ENCODE measurements around the gene CALU.

The CALU gene

GRCh38 chr7:128724743-128725142 lies 14.4 kb upstream of the CALU start:
- no peak for DNase-seq (ENCODE audit: low read depth in 1 of 2, low spot score in 1 of 2)

- no peak for DNase-seq (ENCODE audit: low read depth in 1 of 2, low spot score in 1 of 2)
Measured at GRCh38 chr7:128725531-128725930, 13.6 kb upstream of the CALU start.

DNA sequence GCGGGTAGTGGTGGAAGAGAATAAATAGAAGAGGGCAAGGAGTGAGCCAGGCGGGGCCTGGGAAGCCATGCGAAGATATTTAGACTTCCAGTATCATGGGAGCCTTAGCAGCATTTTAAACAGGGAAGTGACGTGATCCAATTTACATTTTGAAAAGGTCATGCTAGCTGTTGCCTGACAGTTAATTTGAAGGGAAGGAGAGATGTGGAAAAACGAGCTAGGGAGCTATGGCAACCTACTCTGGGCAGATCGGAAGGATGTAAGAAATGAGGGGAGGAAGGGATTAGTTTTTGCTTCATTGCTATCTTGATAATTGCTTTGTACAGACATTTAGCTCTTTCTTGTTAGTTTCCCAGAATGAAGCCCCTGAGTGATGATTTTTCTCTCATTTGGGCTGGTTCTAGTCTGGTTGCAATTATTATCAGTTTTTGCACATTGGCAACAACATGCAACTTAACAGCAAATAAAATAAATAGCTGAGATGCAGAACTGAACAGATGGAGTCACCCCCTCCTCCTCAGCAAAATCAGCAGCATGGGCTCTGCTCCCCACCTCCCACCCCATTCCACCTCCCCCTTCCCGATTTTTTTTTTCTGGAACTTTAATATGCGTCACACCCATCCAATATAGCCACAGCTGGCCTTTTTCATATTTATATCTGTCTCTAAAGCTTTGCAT lies 13.0 kb upstream of the CALU start:
- DNase-seq (ENCODE audit: low read depth in 1 of 2, low spot score in 1 of 2): no peak

- DNase-seq (ENCODE audit: low read depth in 1 of 2, low spot score in 1 of 2): no peak
Measured at GRCh38 chr7:128726737-128727072, 12.5 kb upstream of the CALU start.

DNA sequence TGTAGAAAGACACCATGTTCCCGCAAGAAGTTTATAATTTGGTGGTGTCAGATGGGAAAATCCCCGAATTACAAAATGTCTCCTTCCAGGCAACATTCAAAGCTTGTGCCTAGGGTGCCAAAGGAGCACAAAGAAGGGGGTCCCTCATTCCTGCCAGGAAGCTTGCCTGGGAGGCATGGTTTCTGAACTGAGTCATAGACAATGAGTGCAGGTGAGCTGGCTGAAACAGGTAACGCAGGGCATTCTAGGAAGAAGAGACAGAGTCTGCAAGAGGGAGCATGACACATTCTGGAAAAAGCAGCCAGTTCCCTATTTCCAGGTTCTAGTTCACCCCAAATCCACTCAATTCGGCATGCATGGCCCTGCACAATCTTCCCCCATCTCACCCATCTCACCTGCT lies 11.9 kb upstream of the CALU start:
- DNase-seq (ENCODE audit: low read depth in 1 of 2, low spot score in 1 of 2): no peak

DNA sequence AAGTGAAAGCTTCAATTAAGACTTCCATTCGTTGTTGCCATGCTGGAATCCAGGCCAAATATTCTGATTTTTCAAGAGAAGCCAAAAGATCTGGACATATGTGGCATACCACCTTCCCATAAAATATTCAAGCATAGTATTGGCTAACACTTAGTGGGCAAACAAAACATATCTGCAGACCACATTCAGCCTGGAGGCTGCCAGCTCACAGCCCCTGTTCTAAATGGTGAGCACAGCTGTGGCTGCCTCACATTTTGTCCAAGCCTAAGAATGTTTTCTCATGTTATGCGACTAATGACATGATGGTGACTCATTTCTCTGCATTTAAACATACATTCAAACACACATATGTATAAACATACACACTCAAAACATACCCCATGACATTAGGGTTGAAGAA lies 10.6 kb upstream of the CALU start:
- no peak for DNase-seq (ENCODE audit: low read depth in 1 of 2, low spot score in 1 of 2)

DNA sequence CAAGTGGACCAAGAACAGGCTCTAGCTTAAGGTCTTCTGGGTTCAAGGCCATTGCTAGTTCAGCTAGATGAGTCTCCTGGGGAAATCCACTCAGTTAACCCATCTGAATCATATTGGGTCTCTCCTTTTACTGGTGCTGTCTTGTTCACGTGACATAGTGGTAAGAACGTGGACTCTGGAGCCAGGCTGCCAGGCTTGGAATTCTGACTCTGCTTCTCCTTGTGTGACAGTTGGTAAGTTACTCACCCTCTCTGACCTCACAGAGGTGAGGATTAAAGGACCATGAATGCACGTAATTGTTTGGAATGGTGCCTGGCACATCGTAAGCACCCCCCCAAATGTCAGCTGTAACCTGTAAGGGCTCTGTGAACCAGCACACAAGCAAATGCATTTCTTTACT lies 9.7 kb upstream of the CALU start:
- no peak for DNase-seq (ENCODE audit: low read depth in 1 of 2, low spot score in 1 of 2)

- no peak for DNase-seq (ENCODE audit: low read depth in 1 of 2, low spot score in 1 of 2)
Measured at GRCh38 chr7:128731184-128731583, 8.0 kb upstream of the CALU start.

DNA sequence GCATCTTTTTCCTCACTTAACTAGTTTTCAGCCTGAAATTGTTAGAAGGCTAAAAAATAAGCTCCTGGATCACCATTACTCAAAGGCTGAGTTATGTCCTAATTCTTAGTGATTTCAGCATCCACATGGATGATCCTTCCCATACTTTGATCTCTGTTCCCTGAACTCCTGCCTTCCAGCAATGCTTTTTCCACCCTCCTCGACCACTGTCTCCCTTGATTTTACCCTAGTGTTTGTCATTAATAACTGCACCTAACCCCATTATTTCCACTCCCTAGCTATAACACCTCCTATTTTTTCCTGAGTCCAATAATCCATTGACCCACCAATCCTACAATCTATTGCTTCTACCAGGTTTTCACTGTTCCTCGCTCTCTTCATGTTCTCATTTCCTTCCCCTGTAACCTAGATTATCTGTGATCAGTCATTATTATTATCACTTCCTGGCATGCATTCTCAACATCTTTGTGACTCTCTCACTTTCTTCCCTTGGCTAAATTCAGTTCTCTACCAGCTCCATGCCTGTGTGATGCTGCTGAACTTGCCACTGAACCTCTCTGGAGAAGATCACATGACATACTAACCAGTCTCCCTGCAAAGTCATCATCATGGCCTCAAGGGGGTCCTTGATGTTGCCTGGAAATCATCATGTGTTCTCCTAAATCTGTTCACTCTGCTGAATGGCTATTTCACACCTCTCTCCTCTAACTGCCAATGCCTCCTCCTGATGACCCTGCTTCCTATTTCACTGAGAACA lies 6.5 kb upstream of the CALU start:
- no peak for DNase-seq (ENCODE audit: low read depth in 1 of 2, low spot score in 1 of 2)

DNA sequence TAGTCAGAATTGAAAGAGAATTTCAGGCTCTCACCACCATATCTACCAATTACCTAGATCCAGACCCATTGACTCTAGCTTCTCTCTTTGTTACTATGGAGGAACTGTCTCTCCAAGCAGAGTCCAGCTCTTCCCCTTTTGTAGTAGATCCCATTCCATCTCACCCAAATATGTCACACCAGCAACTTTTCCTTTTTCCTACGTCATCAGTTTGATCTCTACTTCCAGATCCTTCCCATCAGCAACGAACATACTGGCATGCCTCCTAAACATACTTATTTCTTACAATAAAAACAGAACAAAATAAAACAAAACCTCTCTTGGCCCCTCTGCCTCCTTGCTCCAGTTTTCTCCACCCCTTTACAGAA lies 5.9 kb upstream of the CALU start:
- no peak for DNase-seq (ENCODE audit: low read depth in 1 of 2, low spot score in 1 of 2)

- DNase-seq (ENCODE audit: low read depth in 1 of 2, low spot score in 1 of 2): no peak
Measured at GRCh38 chr7:128734890-128735289, 4.3 kb upstream of the CALU start.

- no peak for DNase-seq (ENCODE audit: low read depth in 1 of 2, low spot score in 1 of 2)
Measured at GRCh38 chr7:128735436-128735835, 3.7 kb upstream of the CALU start.

GRCh38 chr7:128737441-128737840 lies 1.7 kb upstream of the CALU start:
- DNase-seq (ENCODE audit: low read depth in 1 of 2, low spot score in 1 of 2): no peak

- no peak for DNase-seq (ENCODE audit: low read depth in 1 of 2, low spot score in 1 of 2)
Measured at GRCh38 chr7:128737867-128738385, 1.2 kb upstream of the CALU start.

- no peak for DNase-seq (ENCODE audit: low read depth in 1 of 2, low spot score in 1 of 2)
Measured at GRCh38 chr7:128738570-128739047, 550 bp upstream of the CALU start.

- DNase-seq (ENCODE audit: low read depth in 1 of 2, low spot score in 1 of 2): no peak
Measured at GRCh38 chr7:128739990-128740682, 977 bp downstream of the CALU start.

DNA sequence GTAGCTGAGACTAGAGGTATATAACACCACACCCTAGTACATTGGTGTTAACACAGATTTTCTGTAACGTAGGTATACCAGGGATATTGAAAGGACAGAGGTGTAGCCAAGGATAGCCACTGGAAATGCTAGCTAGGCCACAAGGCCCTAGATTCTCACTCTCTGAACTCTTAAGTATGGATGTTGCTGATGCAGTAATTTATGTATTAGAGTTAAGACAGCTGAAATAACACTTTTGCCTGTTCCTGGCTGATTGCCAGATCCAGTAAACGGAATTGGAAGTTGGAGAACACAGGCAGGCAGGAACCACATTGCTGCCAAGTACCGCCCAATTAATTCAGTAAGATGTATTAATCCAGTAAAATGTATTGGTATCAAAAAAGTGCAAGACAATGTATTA lies 1.8 kb downstream of the CALU start:
- no peak for DNase-seq (ENCODE audit: low read depth in 1 of 2, low spot score in 1 of 2)

DNA sequence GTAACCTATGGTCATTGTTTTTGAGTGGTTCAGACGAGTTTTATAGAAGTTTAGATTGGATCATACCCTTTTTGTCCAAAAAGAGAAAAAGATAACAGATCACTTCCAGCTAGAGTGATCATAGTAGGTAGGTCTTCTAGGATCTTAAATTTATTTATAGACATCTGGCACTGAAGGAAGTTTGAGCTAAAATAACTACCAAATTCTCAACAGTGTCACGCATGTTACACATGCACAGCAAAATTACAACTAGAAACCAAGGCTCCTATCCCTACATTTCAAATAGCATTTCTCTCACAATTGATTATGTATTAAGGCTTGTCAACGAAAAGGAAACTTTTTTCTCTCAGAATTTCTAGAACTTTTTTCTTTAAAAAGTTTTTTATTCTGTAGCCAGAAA lies 2.3 kb downstream of the CALU start:
- DNase-seq (ENCODE audit: low read depth in 1 of 2, low spot score in 1 of 2): no peak

DNA sequence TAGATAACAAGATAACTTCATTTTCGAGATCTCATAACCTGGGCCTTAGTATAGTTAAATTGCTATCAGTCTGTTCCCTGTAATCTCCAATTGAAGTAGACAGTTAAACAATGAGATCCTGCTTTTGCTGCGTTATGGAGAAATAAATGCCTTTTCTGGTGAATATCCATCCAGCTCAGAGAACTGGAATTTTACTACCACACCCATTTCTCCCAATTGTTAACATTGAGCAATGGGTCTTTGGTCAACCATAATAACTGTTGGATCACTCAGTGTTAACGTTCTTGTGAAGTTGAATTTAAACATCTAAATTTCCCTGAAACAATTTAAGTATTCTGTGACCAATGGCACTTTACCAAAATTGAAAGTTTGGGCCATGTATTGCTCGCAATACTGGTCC lies 3.0 kb downstream of the CALU start:
- DNase-seq (ENCODE audit: low read depth in 1 of 2, low spot score in 1 of 2): no peak

GRCh38 chr7:128743112-128743772 lies 4.1 kb downstream of the CALU start:
- DNase-seq (ENCODE audit: low read depth in 1 of 2, low spot score in 1 of 2): no peak

DNA sequence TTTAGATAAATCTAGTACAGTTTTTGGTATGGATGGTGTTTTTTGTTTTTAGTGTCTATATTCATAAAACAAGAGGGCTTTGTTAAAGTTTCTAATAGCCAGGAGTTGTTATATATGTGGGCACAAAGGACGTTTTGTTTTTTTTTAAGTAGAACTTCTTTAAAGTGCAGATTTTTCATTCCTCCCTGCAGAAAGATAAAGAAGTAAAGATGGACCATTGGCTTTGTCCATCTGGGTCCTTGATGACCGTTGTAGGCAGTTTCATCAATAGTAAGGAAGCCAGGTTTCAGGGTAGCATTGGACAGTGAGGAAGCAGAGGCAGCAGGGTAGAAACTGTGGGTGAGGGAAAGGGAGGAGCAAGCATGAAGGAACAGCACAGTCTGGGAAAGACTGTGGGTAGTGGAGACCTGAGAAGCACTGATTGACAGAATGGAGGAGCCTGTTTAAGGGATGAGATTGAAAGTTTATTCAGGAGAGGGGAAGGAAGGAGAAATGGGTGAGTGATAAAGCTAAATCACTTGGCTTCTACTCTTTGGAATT lies 5.3 kb downstream of the CALU start:
- DNase-seq (ENCODE audit: low read depth in 1 of 2, low spot score in 1 of 2): no peak

All from activated T-helper 1 cell treated with anti-CD3 and anti-CD28 coated beads, Interleukin-2, amount 50 U/mL, for 16 hours (primary cell).